Aorta (tissue), 5 donors: Measurements from ENCODE around the gene TMC2. TPM values are rescaled to one million over a fixed set of nuclear protein-coding genes. Genes with fewer than 3 reads are reported as not detected.
"Not testable (repeated sequence)": the region's sequence is repeated elsewhere in the genome, so short reads cannot be mapped to it uniquely, and the experiment has no call there.

Experiments used
- ATAC-seq: fragments of 200-7000 bp; cut with Tn5 transposase; one replicate; pipeline ENCODE4 v1.9.1; 2022; ENCODE audit warnings: moderate library complexity; ENCODE audit not compliant: low FRiP score
- DNase-seq, 2 donors: peaks; one replicate each; pipeline ENCODE4 v3.0.0-alpha.2; 2020
- H3K27ac ChIP-seq, 2 donors: one replicate each; pipeline ENCODE4 v1.5.1; 2013; ENCODE audit warnings: low read length in 2 of 2, mild to moderate bottlenecking in 2 of 2, moderate library complexity in 2 of 2, control low read depth in 1 of 2, inconsistent platforms in 1 of 2, low read depth in 1 of 2
- H3K27me3 ChIP-seq, 2 donors: one replicate each; pipeline ENCODE4 v1.6.1; 2013; ENCODE audit warnings: control low read depth in 1 of 2, low read length in 1 of 2, mild to moderate bottlenecking in 1 of 2, moderate library complexity in 1 of 2; ENCODE audit not compliant: insufficient read depth in 2 of 2, control insufficient read depth in 1 of 2
- H3K36me3 ChIP-seq, 2 donors: one replicate each; pipeline ENCODE4 v1.6.1; 2013; ENCODE audit warnings: control low read depth in 1 of 2, low read length in 1 of 2, mild to moderate bottlenecking in 1 of 2; ENCODE audit not compliant: insufficient read depth in 2 of 2, control insufficient read depth in 1 of 2
- H3K4me1 ChIP-seq, 2 donors: one replicate each; pipeline ENCODE4 v1.6.1; 2013; ENCODE audit warnings: low read length in 2 of 2, control low read depth in 1 of 2, mild to moderate bottlenecking in 1 of 2, moderate library complexity in 1 of 2; ENCODE audit not compliant: insufficient read depth in 2 of 2, control insufficient read depth in 1 of 2
- H3K4me3 ChIP-seq, 2 donors: one replicate each; pipeline ENCODE4 v1.5.1; 2013; ENCODE audit warnings: low read length in 2 of 2, control low read depth in 1 of 2, mild to moderate bottlenecking in 1 of 2
- H3K9me3 ChIP-seq: one replicate; pipeline ENCODE4 v1.6.1; 2013; ENCODE audit warnings: mild to moderate bottlenecking, low read length; ENCODE audit not compliant: control insufficient read depth
- WGBS, 2 donors: extraction: QIAGEN DNeasy Blood & Tissue Kit; methylation state at CpG; one replicate each; pipeline ENCODE4 v1.1.7; 2013; 5-methylcytosine and 5-hydroxymethylcytosine counted together
- intact Hi-C, 2 donors: fragments of 100-400 bp; cut with DNase I; formaldehyde crosslinking; loops; one replicate each; pipeline versions ENCODE4 v1.14.2 to v1.15.0; 2022
- polyA plus RNA-seq, 2 donors: library from polyadenylated mRNA; stranded (reverse); fragments of 200-250 nt; gene quantifications; one replicate each; pipeline ENCODE4 v1.2.3, GENCODE V29; 2013
- total RNA-seq, 2 donors: library from RNA; stranded (reverse); fragmentation: NEBNext Ultra II Directional; extraction: Animal tissue kit (Norgen Biotek cat#: 25700); gene quantifications; one replicate each; pipeline ENCODE4 v1.2.1, GENCODE V29; 2021
- donor health status: healthy with polysubstance abuse.
- donor health status: Bipolar disorder and iron deficiency.
- donor health status: DM: no; HTN: no; CAD: no.
- donor health status: DM: no; HTN: no; CAD: no.
- donor health status: DM: yes; HTN: yes; CAD: no.

The TMC2 gene
- total and polyA plus RNA-seq, 4 donors, result 0.10 to 0.15 TPM; not detected in 2

DNA sequence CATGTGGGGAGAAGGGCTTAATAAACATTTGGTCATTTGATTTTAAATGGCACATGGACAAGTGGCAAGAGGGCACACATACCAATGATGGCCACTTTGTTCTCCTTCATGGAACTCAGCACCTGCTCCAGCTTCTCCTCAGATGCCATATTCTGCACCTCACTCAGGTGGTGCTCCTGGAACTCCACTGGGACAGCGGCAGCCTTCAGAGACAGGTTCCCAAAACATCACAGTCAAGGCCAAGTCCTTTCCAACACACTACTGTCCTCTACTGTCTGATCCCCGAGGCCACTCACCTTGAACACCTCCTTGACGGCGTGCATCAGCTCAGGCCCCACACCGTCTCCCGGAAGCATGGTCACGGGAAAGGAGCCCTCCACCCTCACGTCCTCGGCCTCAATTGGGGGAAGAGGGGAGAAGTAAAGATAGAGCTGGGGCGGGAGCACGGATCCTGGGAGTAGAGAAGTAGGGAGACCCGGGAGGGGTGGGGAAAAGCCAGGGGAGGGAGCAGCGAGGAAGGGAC lies 127.1 kb downstream of the TMC2 start:
- ATAC-seq, result no peak
- Histone ChIP-seq H3K4me3 (peak overlapping the region; percentile 15 to 58), H3K4me1 (no peaks in the 10 kb centered on the region), H3K9me3 (no peaks in the 10 kb centered on the region), H3K36me3 (peaks cover 0 to 9% of the 10 kb centered on the region in 2 donors), H3K27ac (peak overlapping the region in 1 of 2 donors; percentile 22), H3K27me3 (no peaks in the 10 kb centered on the region)
- intact Hi-C loops, result no loop called here
- DNase-seq, result peak in 1 of 2 donors; percentile 39
- WGBS, 2 donors, result 7 to 8% methylated on average over 11 to 13 of the region's 13 CpGs

DNA sequence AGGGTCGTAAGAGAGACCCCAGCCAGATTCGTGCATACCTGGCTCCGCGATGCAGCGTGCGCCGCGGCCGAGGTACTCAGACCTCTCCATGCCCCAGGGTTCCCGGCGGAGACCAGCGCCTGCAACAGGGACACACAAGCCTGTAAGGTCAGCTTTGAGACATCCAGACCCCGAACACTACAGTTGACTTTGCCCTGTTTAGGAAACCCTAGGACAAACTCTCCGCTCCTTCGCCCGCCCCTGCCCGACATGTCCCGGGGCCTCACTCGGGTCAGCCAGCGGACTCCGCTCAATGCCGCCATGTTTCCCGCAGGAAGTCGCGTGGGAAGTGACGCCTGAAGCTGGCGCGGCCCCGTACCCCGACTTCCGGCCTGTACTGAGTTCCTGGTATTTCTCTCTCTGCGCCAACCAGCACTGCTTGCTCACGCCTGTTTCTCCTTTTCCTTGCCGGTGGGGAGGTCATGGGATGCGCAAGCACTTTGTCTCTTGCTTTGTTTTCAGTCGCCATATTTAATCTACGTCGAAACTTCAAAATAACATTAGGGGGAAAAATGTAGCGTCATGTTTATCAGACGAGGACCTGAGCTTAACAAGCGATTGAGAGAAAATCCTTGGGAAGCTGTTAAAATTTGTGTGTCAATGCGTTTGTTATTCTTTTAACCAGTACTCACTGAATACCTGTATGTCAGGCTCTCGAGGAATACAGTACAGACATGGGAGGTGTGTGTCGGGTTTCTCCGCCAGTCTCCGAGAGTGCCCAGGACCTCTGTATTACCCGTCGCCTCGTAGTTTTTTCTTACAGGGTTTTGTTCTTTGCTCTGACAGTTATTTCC lies 127.7 kb downstream of the TMC2 start, which contains the start of gene IDH3B:
IDH3B (minus strand) TSS at position 330 of the 833 bp plus-strand sequence; CDS start at position 302, 28 bp downstream.
- peak within 1 kb of the TSS; percentile 39 to 80 for H3K27ac ChIP-seq
- intact Hi-C loops, result loop anchor here in 1 of 2 donors (1.0 kb wide), 1 partner anchor 11 kb away; no protein-coding TSS in a partner anchor
- ATAC-seq (peak; percentile 96), DNase-seq (peak; percentile 96 to 97)
- H3K9me3 ChIP-seq, result no peaks in the 10 kb centered on the region
- H3K4me1 ChIP-seq, result no peaks in the 10 kb centered on the region
- H3K27me3 ChIP-seq, result no peaks in the 10 kb centered on the region
- peak within 1 kb of the TSS; percentile 31 to 58 for H3K4me3 ChIP-seq
- 5 to 7% methylated on average over 49 of the region's 49 CpGs for whole genome bisulfite sequencing, 2 donors
- peaks cover 0 to 5% of the 10 kb centered on the region in 2 donors for H3K36me3 ChIP-seq

DNA sequence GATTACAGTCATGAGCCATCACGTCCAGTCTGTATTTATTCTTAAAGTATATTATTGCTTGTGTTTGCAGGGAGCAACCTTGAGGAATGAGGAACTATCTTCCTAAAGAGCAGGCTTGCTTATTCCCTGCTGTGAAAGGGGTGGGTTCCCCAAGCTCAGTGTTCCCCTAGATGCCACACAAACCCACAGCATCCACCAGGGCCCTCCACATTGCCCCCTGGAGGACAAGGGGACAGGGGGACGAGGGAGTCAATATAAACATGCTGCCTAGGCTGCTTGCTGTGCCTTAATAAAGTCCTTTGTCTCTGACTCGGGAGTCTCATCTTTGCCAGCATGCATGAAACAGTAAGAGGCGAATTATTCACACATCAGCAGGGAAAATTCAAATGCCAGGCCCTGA lies 135.6 kb downstream of the TMC2 start:
- WGBS, 2 donors, result 17 to 20% methylated on average over 4 of the region's 4 CpGs
- Histone ChIP-seq H3K27me3 (no peaks in the 10 kb centered on the region), H3K27ac (no peak overlapping the region), H3K4me3 (no peak overlapping the region), H3K4me1 (no peaks in the 10 kb centered on the region), H3K9me3 (no peaks in the 10 kb centered on the region), H3K36me3 (no peaks in the 10 kb centered on the region)
- intact Hi-C loops, result no loop called here
- ATAC-seq, result no peak
- DNase-seq, result peak in 1 of 2 donors; percentile 33

GRCh38 chr20:2672446-2672845 lies 136.1 kb downstream of the TMC2 start:
- H3K27me3 ChIP-seq, result no peaks in the 10 kb centered on the region
- DNase-seq (no peak), ATAC-seq (no peak)
- H3K27ac ChIP-seq, result no peak overlapping the region
- H3K4me3 ChIP-seq, result no peak overlapping the region
- intact Hi-C loops, result no loop called here
- 60 to 68% methylated on average over 3 of the region's 3 CpGs for WGBS, 2 donors
- H3K4me1 ChIP-seq, result no peaks in the 10 kb centered on the region
- no peaks in the 10 kb centered on the region for H3K36me3 ChIP-seq
- no peaks in the 10 kb centered on the region for H3K9me3 ChIP-seq

DNA sequence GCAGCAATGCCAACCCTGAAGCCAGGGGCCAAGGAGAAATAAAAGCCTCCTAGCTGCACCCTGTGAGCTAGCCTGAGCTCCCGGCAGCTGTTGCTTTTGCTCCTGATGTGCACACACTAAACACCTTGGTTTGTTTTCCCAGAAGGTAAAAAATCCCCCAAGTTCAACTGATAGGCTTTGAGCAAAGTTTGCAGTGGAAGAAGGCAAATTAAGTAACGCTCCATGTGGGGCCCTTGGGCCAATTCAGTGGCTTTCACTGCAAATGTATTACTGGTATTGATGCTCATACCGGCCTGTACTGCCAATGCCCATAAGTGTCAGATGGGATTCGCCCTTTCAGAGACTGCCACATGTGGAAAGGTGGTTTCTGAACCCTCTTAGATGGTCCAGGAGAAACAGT lies 137.1 kb downstream of the TMC2 start:
- no peaks in the 10 kb centered on the region for H3K9me3 ChIP-seq
- intact Hi-C loops, result no loop called here
- no peak for ATAC-seq
- no peak overlapping the region for H3K4me3 ChIP-seq
- H3K27me3 ChIP-seq, result no peaks in the 10 kb centered on the region
- 83 to 88% methylated on average over 4 of the region's 4 CpGs for WGBS, 2 donors
- no peaks in the 10 kb centered on the region for H3K4me1 ChIP-seq
- no peaks in the 10 kb centered on the region for H3K36me3 ChIP-seq
- DNase-seq, result peak in 1 of 2 donors; percentile 5
- H3K27ac ChIP-seq, result no peak overlapping the region

GRCh38 chr20:2680046-2680445 lies 143.7 kb downstream of the TMC2 start:
- no peaks in the 10 kb centered on the region for H3K4me1 ChIP-seq
- no peaks in the 10 kb centered on the region for H3K36me3 ChIP-seq
- no peak overlapping the region for H3K27ac ChIP-seq
- H3K27me3 ChIP-seq, result no peaks in the 10 kb centered on the region
- intact Hi-C loops, result no loop called here
- 64 to 74% methylated on average over 4 of the region's 4 CpGs for WGBS, 2 donors
- peaks cover 1% of the 10 kb centered on the region for H3K9me3 ChIP-seq
- DNase-seq, result no peak
- ATAC-seq, result no peak
- H3K4me3 ChIP-seq, result no peak overlapping the region

GRCh38 chr20:2682040-2682439 lies 145.7 kb downstream of the TMC2 start:
- 50 to 83% methylated on average over 3 of the region's 3 CpGs for WGBS, 2 donors
- DNase-seq, result not testable (repeated sequence)

GRCh38 chr20:2684817-2685216 lies 148.4 kb downstream of the TMC2 start:
- ATAC-seq, H3K4me1 ChIP-seq, H3K27ac ChIP-seq, H3K9me3 ChIP-seq, intact Hi-C loops, H3K27me3 ChIP-seq, H3K36me3 ChIP-seq, H3K4me3 ChIP-seq: not testable (repeated sequence)
- WGBS, 2 donors, result 78 to 83% methylated on average over 3 to 4 of the region's 4 CpGs
- DNase-seq, result peak in 1 of 2 donors; percentile 37

More at GRCh38 chr20:2682040-2682439, 145.7 kb downstream of the TMC2 start:
- H3K4me3 ChIP-seq, H3K4me1 ChIP-seq, H3K27me3 ChIP-seq, intact Hi-C loops, H3K27ac ChIP-seq, H3K9me3 ChIP-seq, H3K36me3 ChIP-seq, ATAC-seq: not testable (repeated sequence)

GRCh38 chr20:2687514-2687913 lies 151.1 kb downstream of the TMC2 start:
- ATAC-seq (no peak), DNase-seq (peak in 1 of 2 donors; percentile 24)
- WGBS, 2 donors, result 45 to 55% methylated on average over 6 of the region's 6 CpGs
- Histone ChIP-seq H3K36me3 (no peaks in the 10 kb centered on the region), H3K9me3 (no peaks in the 10 kb centered on the region), H3K27ac (no peak overlapping the region), H3K4me3 (no peak overlapping the region), H3K4me1 (no peaks in the 10 kb centered on the region), H3K27me3 (no peaks in the 10 kb centered on the region)
- intact Hi-C loops, result no loop called here
